EH (cell line): ENCODE data around the gene CACNB4.
"Not testable (repeated sequence)": the region's sequence is repeated elsewhere in the genome, so short reads cannot be mapped to it uniquely, and the experiment has no call there.

Source experiments
- DNase-seq: peaks from one replicate; pipeline ENCODE4 v3.0.0-alpha.2; 2015; ENCODE audit warnings: low read depth

Gene CACNB4

GRCh38 chr2:152019732-152020131, 79.1 kb downstream of the CACNB4 start:
- no peak for DNase-seq

GRCh38 chr2:152016181-152017120, 82.4 kb downstream of the CACNB4 start:
- no peak for DNase-seq

- DNase-seq, result no peak
Measured at GRCh38 chr2:152015552-152015951, 83.3 kb downstream of the CACNB4 start.

- DNase-seq, result peak; percentile 24
Measured at GRCh38 chr2:152012697-152013096, 86.1 kb downstream of the CACNB4 start.

- DNase-seq, result no peak
Measured at GRCh38 chr2:152011724-152012123, 87.1 kb downstream of the CACNB4 start.

GRCh38 chr2:152005607-152006006, 93.2 kb downstream of the CACNB4 start:
- DNase-seq, result no peak

- DNase-seq, result not testable (repeated sequence)
Measured at GRCh38 chr2:152003283-152003682, 95.6 kb downstream of the CACNB4 start.

- peak; percentile 53 for DNase-seq
Measured at GRCh38 chr2:151999053-151999452, 99.8 kb downstream of the CACNB4 start.

- no peak for DNase-seq
Measured at GRCh38 chr2:151996243-151997003, 102.4 kb downstream of the CACNB4 start.

- no peak for DNase-seq
Measured at GRCh38 chr2:151995161-151995557, 103.7 kb downstream of the CACNB4 start.

GRCh38 chr2:151994178-151994577, 104.7 kb downstream of the CACNB4 start:
- DNase-seq, result not testable (repeated sequence)

- no peak for DNase-seq
Measured at GRCh38 chr2:151991010-151991409, 107.8 kb downstream of the CACNB4 start.

- DNase-seq, result no peak
Measured at GRCh38 chr2:151989378-151989777, 109.5 kb downstream of the CACNB4 start.

GRCh38 chr2:151987484-151987883, 111.4 kb downstream of the CACNB4 start:
- DNase-seq, result no peak

GRCh38 chr2:151984424-151985083, 114.3 kb downstream of the CACNB4 start:
- DNase-seq, result no peak

- no peak for DNase-seq
Measured at GRCh38 chr2:151983221-151983620, 115.6 kb downstream of the CACNB4 start.

- no peak for DNase-seq
Measured at GRCh38 chr2:151981886-151982285, 117.0 kb downstream of the CACNB4 start.

- DNase-seq, result no peak
Measured at GRCh38 chr2:151979694-151980093, 119.2 kb downstream of the CACNB4 start.

GRCh38 chr2:151978709-151979108, 120.1 kb downstream of the CACNB4 start:
- no peak for DNase-seq

- DNase-seq, result no peak
Measured at GRCh38 chr2:151977631-151978030, 121.2 kb downstream of the CACNB4 start.

- no peak for DNase-seq
Measured at GRCh38 chr2:151976945-151977353, 121.9 kb downstream of the CACNB4 start.
